ENCODE results near the gene FUT4. TPM values are rescaled to one million over a fixed set of nuclear protein-coding genes. Genes with fewer than 3 reads are reported as not detected.

The FUT4 gene
- total and polyA plus RNA-seq, 2 experiments from 2014 or later: 2.3 to 5.0 TPM

GRCh38 chr11:94536386-94536785 lies 7.3 kb upstream of the FUT4 start:
- no peak for TF ChIP-seq CTCF (IDR thresholded peaks at IDR 0.05; ENCODE audit: low read depth, low read length)
- Histone ChIP-seq H3K27me3 (no peaks in the 10 kb centered on the region), H3K36me3 (no peaks in the 10 kb centered on the region), H3K27ac (no peak overlapping the region), H3K4me3 (no peak overlapping the region), H3K4me1 (ENCODE audit: low read depth) (peaks cover 14% of the 10 kb centered on the region), H3K9me3 (ENCODE audit: low read depth) (no peaks in the 10 kb centered on the region)
- no peak for DNase-seq (ENCODE audit: low read depth in 1 of 2, low spot score in 1 of 2)

DNA sequence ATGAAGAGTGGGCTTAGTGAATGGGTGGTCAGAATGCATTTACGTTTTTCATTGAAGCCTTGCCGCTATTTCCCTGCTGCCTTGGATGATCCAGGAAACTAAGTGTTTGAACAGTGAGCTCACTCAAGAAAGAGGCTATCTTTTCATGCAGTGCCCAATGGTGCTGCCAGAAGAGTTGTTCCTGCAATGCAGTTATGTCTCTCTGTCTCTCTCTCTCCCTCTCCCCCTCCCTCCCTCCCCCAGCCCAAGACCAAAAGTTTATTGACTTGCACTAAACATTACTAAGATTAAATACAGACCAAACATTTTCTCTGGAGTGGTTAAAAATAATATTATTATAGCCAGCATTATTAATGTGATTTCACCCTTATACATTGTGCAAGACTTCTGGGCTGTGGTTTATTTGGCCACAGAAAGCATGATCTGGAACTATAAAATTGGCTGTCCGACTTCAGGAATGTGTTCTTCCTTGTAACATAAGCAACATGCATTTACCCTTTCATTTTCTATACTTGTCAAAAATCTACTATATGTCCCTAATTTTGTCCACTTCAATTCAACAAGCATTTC lies 6.6 kb upstream of the FUT4 start:
- no peak for TF ChIP-seq CTCF (IDR thresholded peaks at IDR 0.05; ENCODE audit: low read depth, low read length)

DNA sequence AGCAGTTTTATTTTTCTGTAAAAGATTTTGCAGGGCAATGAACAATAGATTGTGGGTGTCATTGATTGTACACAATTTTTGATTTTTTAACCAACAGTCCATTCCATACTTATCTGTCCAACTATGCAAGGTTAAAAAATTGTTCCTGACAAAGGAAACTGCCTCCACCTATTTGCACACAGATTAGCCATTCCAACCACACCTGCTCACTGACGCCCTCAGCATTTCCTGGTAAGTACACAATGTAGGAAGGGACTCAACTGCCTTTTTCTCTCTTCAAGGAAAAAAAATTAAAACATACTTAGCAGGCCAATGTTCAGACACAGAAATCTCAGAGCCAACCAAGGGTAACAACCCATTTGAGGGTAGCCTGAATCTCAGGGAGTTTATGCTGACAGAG lies 4.3 kb upstream of the FUT4 start:
- no peak for DNase-seq (ENCODE audit: low read depth in 1 of 2, low spot score in 1 of 2)
- Histone ChIP-seq H3K27me3 (no peaks in the 10 kb centered on the region), H3K4me3 (no peak overlapping the region), H3K27ac (no peak overlapping the region), H3K36me3 (no peaks in the 10 kb centered on the region), H3K9me3 (ENCODE audit: low read depth) (no peaks in the 10 kb centered on the region), H3K4me1 (ENCODE audit: low read depth) (peaks cover 3% of the 10 kb centered on the region)
- no peak for TF ChIP-seq CTCF (IDR thresholded peaks at IDR 0.05; ENCODE audit: low read depth, low read length)

More for the DNA sequence above, 6.6 kb upstream of the FUT4 start:
- no peaks in the 10 kb centered on the region for H3K27me3 ChIP-seq
- H3K9me3 ChIP-seq (ENCODE audit: low read depth): no peaks in the 10 kb centered on the region
- peaks cover 14% of the 10 kb centered on the region for H3K4me1 ChIP-seq (ENCODE audit: low read depth)
- no peak overlapping the region for H3K4me3 ChIP-seq
- H3K36me3 ChIP-seq: no peaks in the 10 kb centered on the region
- DNase-seq (ENCODE audit: low read depth in 1 of 2, low spot score in 1 of 2): peak in 1 of 2 donors; percentile 74
- H3K27ac ChIP-seq: no peak overlapping the region

DNA sequence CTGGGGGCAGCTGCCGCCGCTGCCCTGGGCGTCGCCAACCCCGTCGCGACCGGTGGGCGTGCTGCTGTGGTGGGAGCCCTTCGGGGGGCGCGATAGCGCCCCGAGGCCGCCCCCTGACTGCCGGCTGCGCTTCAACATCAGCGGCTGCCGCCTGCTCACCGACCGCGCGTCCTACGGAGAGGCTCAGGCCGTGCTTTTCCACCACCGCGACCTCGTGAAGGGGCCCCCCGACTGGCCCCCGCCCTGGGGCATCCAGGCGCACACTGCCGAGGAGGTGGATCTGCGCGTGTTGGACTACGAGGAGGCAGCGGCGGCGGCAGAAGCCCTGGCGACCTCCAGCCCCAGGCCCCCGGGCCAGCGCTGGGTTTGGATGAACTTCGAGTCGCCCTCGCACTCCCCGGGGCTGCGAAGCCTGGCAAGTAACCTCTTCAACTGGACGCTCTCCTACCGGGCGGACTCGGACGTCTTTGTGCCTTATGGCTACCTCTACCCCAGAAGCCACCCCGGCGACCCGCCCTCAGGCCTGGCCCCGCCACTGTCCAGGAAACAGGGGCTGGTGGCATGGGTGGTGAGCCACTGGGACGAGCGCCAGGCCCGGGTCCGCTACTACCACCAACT lies 1.0 kb downstream of the FUT4 start:
- DNase-seq (ENCODE audit: low read depth in 1 of 2, low spot score in 1 of 2): no peak

More for the DNA sequence above, 1.0 kb downstream of the FUT4 start:
- Histone ChIP-seq H3K27ac (no peak overlapping the region), H3K36me3 (no peaks in the 10 kb centered on the region), H3K27me3 (peaks cover 13% of the 10 kb centered on the region), H3K4me1 (ENCODE audit: low read depth) (peaks cover 8% of the 10 kb centered on the region), H3K4me3 (peak overlapping the region; percentile 27), H3K9me3 (ENCODE audit: low read depth) (no peaks in the 10 kb centered on the region)
- TF ChIP-seq CTCF (IDR thresholded peaks at IDR 0.05; ENCODE audit: low read depth, low read length): no peak

All from cardiac muscle cell (in vitro differentiated cells and primary cell).